ENCODE measurements around the gene PRIMA1.

PRIMA1 gene

GRCh38 chr14:93753647-93754046 lies 34.6 kb downstream of the PRIMA1 start:
- DNase-seq (ENCODE audit: low read depth): no peak

- DNase-seq (ENCODE audit: low read depth): no peak
These were observed 35.2 kb downstream of the PRIMA1 start for GRCh38 chr14:93752980-93753561.

GRCh38 chr14:93751946-93752655 lies 36.2 kb downstream of the PRIMA1 start:
- DNase-seq (ENCODE audit: low read depth): no peak

GRCh38 chr14:93749076-93749420 lies 39.2 kb downstream of the PRIMA1 start:
- no peak for DNase-seq (ENCODE audit: low read depth)

- no peak for DNase-seq (ENCODE audit: low read depth)
These were observed 39.8 kb downstream of the PRIMA1 start for GRCh38 chr14:93748208-93749075.

GRCh38 chr14:93747560-93747959 lies 40.7 kb downstream of the PRIMA1 start:
- DNase-seq (ENCODE audit: low read depth): no peak

GRCh38 chr14:93747102-93747501 lies 41.2 kb downstream of the PRIMA1 start:
- DNase-seq (ENCODE audit: low read depth): no peak

- DNase-seq (ENCODE audit: low read depth): no peak
These were observed 42.5 kb downstream of the PRIMA1 start for GRCh38 chr14:93745603-93746273.

- DNase-seq (ENCODE audit: low read depth): no peak
These were observed 43.4 kb downstream of the PRIMA1 start for GRCh38 chr14:93744876-93745275.

- no peak for DNase-seq (ENCODE audit: low read depth)
These were observed 44.1 kb downstream of the PRIMA1 start for GRCh38 chr14:93744176-93744575.

GRCh38 chr14:93743270-93744060 lies 44.8 kb downstream of the PRIMA1 start:
- no peak for DNase-seq (ENCODE audit: low read depth)

- DNase-seq (ENCODE audit: low read depth): no peak
These were observed 45.5 kb downstream of the PRIMA1 start for GRCh38 chr14:93742761-93743160.

- DNase-seq (ENCODE audit: low read depth): no peak
These were observed 46.6 kb downstream of the PRIMA1 start for GRCh38 chr14:93741556-93742230.

GRCh38 chr14:93737634-93738033 lies 50.7 kb downstream of the PRIMA1 start:
- no peak for DNase-seq (ENCODE audit: low read depth)

GRCh38 chr14:93736378-93737014 lies 51.8 kb downstream of the PRIMA1 start:
- no peak for DNase-seq (ENCODE audit: low read depth)

- no peak for DNase-seq (ENCODE audit: low read depth)
These were observed 53.1 kb downstream of the PRIMA1 start for GRCh38 chr14:93735206-93735605.

- DNase-seq (ENCODE audit: low read depth): no peak
These were observed 54.0 kb downstream of the PRIMA1 start for GRCh38 chr14:93734086-93734822.

GRCh38 chr14:93733631-93734030 lies 54.7 kb downstream of the PRIMA1 start:
- DNase-seq (ENCODE audit: low read depth): no peak

- no peak for DNase-seq (ENCODE audit: low read depth)
These were observed 55.1 kb downstream of the PRIMA1 start for GRCh38 chr14:93733231-93733630.

- DNase-seq (ENCODE audit: low read depth): no peak
These were observed 55.8 kb downstream of the PRIMA1 start for GRCh38 chr14:93732524-93732923.
